Measurements from ENCODE around the gene ELFN1. TPM values are rescaled to one million over a fixed set of nuclear protein-coding genes. Genes with fewer than 3 reads are reported as not detected.
"Not testable (repeated sequence)": the region's sequence is repeated elsewhere in the genome, so short reads cannot be mapped to it uniquely, and the experiment has no call there.

ELFN1 gene
- total and polyA plus RNA-seq, 10 of the 15 experiments (the other 5 are each of a cell fraction or from before 2014, with no cell fraction given), result 0.04 TPM; not detected in 9

- H3K9me3 ChIP-seq (replicated peaks; ENCODE audit: control insufficient read depth, insufficient read depth, low read length); intact Hi-C loops (cut with micrococcal nuclease; ENCODE audit: unreplicated experiment); H2AFZ ChIP-seq (ENCODE audit: control insufficient read depth, low read depth, low read length); H3K9ac ChIP-seq (ENCODE audit: control insufficient read depth, insufficient read depth, low read length); H3K36me3 ChIP-seq (ENCODE audit: control insufficient read depth in 2 of 2, insufficient read depth in 2 of 2, low read length in 1 of 2); POLR2A ChIA-PET; H3K4me1 ChIP-seq (ENCODE audit: control insufficient read depth, insufficient read depth, low read length); H3K27me3 ChIP-seq (replicated peaks in 1 of 2; ENCODE audit: control insufficient read depth in 2 of 2, insufficient read depth in 2 of 2, low read length in 1 of 2); H4K20me1 ChIP-seq (ENCODE audit: control insufficient read depth, insufficient read depth); DNase-seq (ENCODE audit: low read depth, low spot score); H3K79me2 ChIP-seq (ENCODE audit: control insufficient read depth, insufficient read depth, low read length); in situ Hi-C loops (cut with MboI); FAIRE-seq; RAD21 ChIA-PET (ENCODE audit: unreplicated experiment); ATAC-seq; H3K4me2 ChIP-seq (ENCODE audit: control insufficient read depth, insufficient read depth); H3K4me3 ChIP-seq; SMC1A ChIA-PET (ENCODE audit: uncharacterized antibody, unreplicated experiment); H3K27ac ChIP-seq (ENCODE audit: control insufficient read depth, insufficient read depth); BruUV-seq (replicated peaks): not testable (repeated sequence)
- CTCF ChIA-PET, result interaction anchor here (0.5 kb wide), 1 partner anchor 32 kb away, joined by 3 read pairs; no protein-coding TSS in a partner anchor
- 81% methylated on average over 5 of the region's 10 CpGs for WGBS (ENCODE audit: insufficient coverage, insufficient replicate concordance, low lambda C conversion rate, missing lambda C conversion rate)
Measured at GRCh38 chr7:1718850-1719249, 48.8 kb downstream of the ELFN1 start.

DNA sequence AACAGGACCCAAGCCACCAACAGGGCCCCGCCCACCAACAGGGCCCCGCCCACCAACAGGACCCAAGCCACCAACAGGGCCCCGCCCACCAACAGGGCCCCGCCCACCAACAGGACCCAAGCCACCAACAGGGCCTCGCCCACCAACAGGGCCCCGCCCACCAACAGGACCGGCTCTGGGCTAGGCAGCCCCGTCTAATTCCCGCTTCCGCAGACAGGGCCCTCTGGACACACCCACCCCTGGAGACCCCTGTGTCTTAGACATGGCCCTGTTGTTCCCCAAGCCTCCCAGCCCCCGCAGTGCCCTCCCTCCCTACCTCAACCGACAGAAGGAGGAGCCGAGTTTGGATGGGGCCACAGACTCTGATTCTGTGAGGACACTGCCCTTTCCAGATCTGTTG lies 49.2 kb downstream of the ELFN1 start:
- in situ Hi-C loops (cut with MboI); H3K4me2 ChIP-seq (ENCODE audit: control insufficient read depth, insufficient read depth); H4K20me1 ChIP-seq (ENCODE audit: control insufficient read depth, insufficient read depth); intact Hi-C loops (cut with micrococcal nuclease; ENCODE audit: unreplicated experiment); H3K79me2 ChIP-seq (ENCODE audit: control insufficient read depth, insufficient read depth, low read length); H3K4me3 ChIP-seq; CTCF ChIA-PET; POLR2A ChIA-PET; H3K9ac ChIP-seq (ENCODE audit: control insufficient read depth, insufficient read depth, low read length); FAIRE-seq; H3K27me3 ChIP-seq (replicated peaks in 1 of 2; ENCODE audit: control insufficient read depth in 2 of 2, insufficient read depth in 2 of 2, low read length in 1 of 2); H2AFZ ChIP-seq (ENCODE audit: control insufficient read depth, low read depth, low read length); H3K36me3 ChIP-seq (ENCODE audit: control insufficient read depth in 2 of 2, insufficient read depth in 2 of 2, low read length in 1 of 2); RAD21 ChIA-PET (ENCODE audit: unreplicated experiment); H3K27ac ChIP-seq (ENCODE audit: control insufficient read depth, insufficient read depth); ATAC-seq; DNase-seq (ENCODE audit: low read depth, low spot score); H3K9me3 ChIP-seq (replicated peaks; ENCODE audit: control insufficient read depth, insufficient read depth, low read length); H3K4me1 ChIP-seq (ENCODE audit: control insufficient read depth, insufficient read depth, low read length); BruUV-seq (replicated peaks); SMC1A ChIA-PET (ENCODE audit: uncharacterized antibody, unreplicated experiment): not testable (repeated sequence)
- WGBS (ENCODE audit: insufficient coverage, insufficient replicate concordance, low lambda C conversion rate, missing lambda C conversion rate), result 70% methylated on average over 8 of the region's 13 CpGs

- in situ Hi-C loops (cut with MboI) (no loop called here), intact Hi-C loops (cut with micrococcal nuclease; ENCODE audit: unreplicated experiment) (no loop called here)
- H3K27me3 ChIP-seq (replicated peaks in 1 of 2; ENCODE audit: control insufficient read depth in 2 of 2, insufficient read depth in 2 of 2, low read length in 1 of 2), result no peaks in the 10 kb centered on the region
- no peak overlapping the region for H3K9ac ChIP-seq (ENCODE audit: control insufficient read depth, insufficient read depth, low read length)
- no peak overlapping the region for H3K27ac ChIP-seq (ENCODE audit: control insufficient read depth, insufficient read depth)
- FAIRE-seq (no peak), DNase-seq (ENCODE audit: low read depth, low spot score) (no peak), ATAC-seq (no peak)
- no peaks in the 10 kb centered on the region for H3K9me3 ChIP-seq (replicated peaks; ENCODE audit: control insufficient read depth, insufficient read depth, low read length)
- ChIA-PET POLR2A (no interaction called here), SMC1A (ENCODE audit: uncharacterized antibody, unreplicated experiment) (no interaction called here), RAD21 (ENCODE audit: unreplicated experiment) (no interaction called here), CTCF (no interaction called here)
- no peak overlapping the region for H2AFZ ChIP-seq (ENCODE audit: control insufficient read depth, low read depth, low read length)
- H3K4me2 ChIP-seq (ENCODE audit: control insufficient read depth, insufficient read depth), result no peak overlapping the region
- WGBS (ENCODE audit: insufficient coverage, insufficient replicate concordance, low lambda C conversion rate, missing lambda C conversion rate), result 68% methylated on average over 6 of the region's 7 CpGs
- H3K4me1 ChIP-seq (ENCODE audit: control insufficient read depth, insufficient read depth, low read length), result no peaks in the 10 kb centered on the region
- BruUV-seq (replicated peaks), result no TSS peak
- no peak overlapping the region for H3K4me3 ChIP-seq
- no peaks in the 10 kb centered on the region for H3K36me3 ChIP-seq (ENCODE audit: control insufficient read depth in 2 of 2, insufficient read depth in 2 of 2, low read length in 1 of 2)
- no peaks in the 10 kb centered on the region for H4K20me1 ChIP-seq (ENCODE audit: control insufficient read depth, insufficient read depth)
- no peaks in the 10 kb centered on the region for H3K79me2 ChIP-seq (ENCODE audit: control insufficient read depth, insufficient read depth, low read length)
- TF ChIP-seq MTA3 (IDR thresholded peaks at IDR 0.05; ENCODE audit: borderline replicate concordance, low read length), result no peak
- TF ChIP-seq, protein P1, sequence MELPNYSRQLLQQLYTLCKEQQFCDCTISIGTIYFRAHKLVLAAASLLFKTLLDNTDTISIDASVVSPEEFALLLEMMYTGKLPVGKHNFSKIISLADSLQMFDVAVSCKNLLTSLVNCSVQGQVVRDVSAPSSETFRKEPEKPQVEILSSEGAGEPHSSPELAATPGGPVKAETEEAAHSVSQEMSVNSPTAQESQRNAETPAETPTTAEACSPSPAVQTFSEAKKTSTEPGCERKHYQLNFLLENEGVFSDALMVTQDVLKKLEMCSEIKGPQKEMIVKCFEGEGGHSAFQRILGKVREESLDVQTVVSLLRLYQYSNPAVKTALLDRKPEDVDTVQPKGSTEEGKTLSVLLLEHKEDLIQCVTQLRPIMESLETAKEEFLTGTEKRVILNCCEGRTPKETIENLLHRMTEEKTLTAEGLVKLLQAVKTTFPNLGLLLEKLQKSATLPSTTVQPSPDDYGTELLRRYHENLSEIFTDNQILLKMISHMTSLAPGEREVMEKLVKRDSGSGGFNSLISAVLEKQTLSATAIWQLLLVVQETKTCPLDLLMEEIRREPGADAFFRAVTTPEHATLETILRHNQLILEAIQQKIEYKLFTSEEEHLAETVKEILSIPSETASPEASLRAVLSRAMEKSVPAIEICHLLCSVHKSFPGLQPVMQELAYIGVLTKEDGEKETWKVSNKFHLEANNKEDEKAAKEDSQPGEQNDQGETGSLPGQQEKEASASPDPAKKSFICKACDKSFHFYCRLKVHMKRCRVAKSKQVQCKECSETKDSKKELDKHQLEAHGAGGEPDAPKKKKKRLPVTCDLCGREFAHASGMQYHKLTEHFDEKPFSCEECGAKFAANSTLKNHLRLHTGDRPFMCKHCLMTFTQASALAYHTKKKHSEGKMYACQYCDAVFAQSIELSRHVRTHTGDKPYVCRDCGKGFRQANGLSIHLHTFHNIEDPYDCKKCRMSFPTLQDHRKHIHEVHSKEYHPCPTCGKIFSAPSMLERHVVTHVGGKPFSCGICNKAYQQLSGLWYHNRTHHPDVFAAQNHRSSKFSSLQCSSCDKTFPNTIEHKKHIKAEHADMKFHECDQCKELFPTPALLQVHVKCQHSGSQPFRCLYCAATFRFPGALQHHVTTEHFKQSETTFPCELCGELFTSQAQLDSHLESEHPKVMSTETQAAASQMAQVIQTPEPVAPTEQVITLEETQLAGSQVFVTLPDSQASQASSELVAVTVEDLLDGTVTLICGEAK (IDR thresholded peaks at IDR 0.05; ENCODE audit: borderline replicate concordance), result no peak
- no peak for TF ChIP-seq TCF12 (IDR thresholded peaks at IDR 0.05; ENCODE audit: low read depth, low read length)
- TF ChIP-seq RELB (IDR thresholded peaks at IDR 0.05; ENCODE audit: low read depth), result no peak
- no peak for TF ChIP-seq PML (IDR thresholded peaks at IDR 0.05; ENCODE audit: low read length)
Measured at GRCh38 chr7:1719913-1720312, 49.8 kb downstream of the ELFN1 start.

Measured in GM12878 (cell line).